ENCODE results near the gene MCTP1.

Gene MCTP1

DNA sequence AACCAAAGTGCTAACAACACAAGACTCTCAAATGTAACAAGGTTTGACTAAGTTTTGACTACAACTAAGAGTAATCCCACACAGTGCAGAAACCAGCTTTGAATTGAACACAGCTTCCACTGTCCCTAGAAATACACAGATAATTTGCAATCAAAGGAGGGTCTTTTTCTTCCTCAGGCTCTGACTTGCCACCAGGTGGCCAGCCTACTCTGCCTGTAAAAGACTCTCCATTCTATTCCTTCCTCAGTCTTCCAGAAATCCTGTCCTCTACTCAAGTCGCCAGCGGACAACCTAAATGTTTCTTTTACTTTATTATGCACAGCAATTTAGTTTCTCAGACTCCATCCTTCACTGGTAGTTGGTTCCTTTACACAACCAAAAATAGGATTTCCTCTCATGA is 32.2 kb upstream of the MCTP1 start:
- TF ChIP-seq TOX (CRISPR knock-in tag; IDR thresholded peaks at IDR 0.05; ENCODE audit: borderline replicate concordance) (no peak), TSHZ2 (CRISPR knock-in tag; IDR thresholded peaks at IDR 0.05) (no peak), BACH2 (CRISPR knock-in tag; IDR thresholded peaks at IDR 0.05; ENCODE audit: borderline replicate concordance) (no peak), ZFP3 (CRISPR knock-in tag; IDR thresholded peaks at IDR 0.05) (no peak), ZC3H10 (CRISPR knock-in tag; IDR thresholded peaks at IDR 0.05) (no peak), POU6F1 (CRISPR knock-in tag; IDR thresholded peaks at IDR 0.05; ENCODE audit: borderline replicate concordance, low read depth) (no peak), OSR1 (CRISPR knock-in tag; IDR thresholded peaks at IDR 0.05) (no peak), PPARA (CRISPR knock-in tag; IDR thresholded peaks at IDR 0.05; ENCODE audit: borderline replicate concordance) (no peak), ISL1 (CRISPR knock-in tag; IDR thresholded peaks at IDR 0.05) (no peak), ARNTL (CRISPR knock-in tag; IDR thresholded peaks at IDR 0.05; ENCODE audit: borderline replicate concordance, low read depth) (no peak), ZNF565 (CRISPR knock-in tag; conservative IDR thresholded peaks at IDR 0.05; ENCODE audit: low read depth) (no peak)
- TF ChIP-seq, protein P1, sequence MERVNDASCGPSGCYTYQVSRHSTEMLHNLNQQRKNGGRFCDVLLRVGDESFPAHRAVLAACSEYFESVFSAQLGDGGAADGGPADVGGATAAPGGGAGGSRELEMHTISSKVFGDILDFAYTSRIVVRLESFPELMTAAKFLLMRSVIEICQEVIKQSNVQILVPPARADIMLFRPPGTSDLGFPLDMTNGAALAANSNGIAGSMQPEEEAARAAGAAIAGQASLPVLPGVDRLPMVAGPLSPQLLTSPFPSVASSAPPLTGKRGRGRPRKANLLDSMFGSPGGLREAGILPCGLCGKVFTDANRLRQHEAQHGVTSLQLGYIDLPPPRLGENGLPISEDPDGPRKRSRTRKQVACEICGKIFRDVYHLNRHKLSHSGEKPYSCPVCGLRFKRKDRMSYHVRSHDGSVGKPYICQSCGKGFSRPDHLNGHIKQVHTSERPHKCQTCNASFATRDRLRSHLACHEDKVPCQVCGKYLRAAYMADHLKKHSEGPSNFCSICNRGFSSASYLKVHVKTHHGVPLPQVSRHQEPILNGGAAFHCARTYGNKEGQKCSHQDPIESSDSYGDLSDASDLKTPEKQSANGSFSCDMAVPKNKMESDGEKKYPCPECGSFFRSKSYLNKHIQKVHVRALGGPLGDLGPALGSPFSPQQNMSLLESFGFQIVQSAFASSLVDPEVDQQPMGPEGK (CRISPR knock-in tag; IDR thresholded peaks at IDR 0.05; ENCODE audit: borderline replicate concordance): no peak
- peak; percentile 64 for ATAC-seq

DNA sequence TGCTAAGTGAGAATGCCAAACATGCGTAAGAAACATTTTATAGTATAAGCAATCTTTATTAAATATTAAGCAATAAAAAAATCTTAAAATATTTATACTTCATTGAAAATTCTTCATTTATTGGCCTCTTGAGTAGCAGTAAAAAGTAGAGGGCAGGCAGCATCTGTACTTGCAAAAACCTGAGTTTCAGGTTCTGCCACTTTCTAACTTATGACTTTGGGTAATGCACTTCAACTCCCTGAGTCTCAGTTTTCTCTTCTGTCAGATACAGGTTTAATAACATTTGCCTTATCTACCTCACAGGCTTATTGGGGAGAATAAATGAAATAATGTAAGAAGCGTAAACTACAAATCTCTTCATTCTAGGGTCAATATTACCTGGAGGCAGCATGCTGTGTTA is 19.8 kb upstream of the MCTP1 start:
- ATAC-seq: no peak
- no peak for TF ChIP-seq CREB5 (CRISPR knock-in tag; IDR thresholded peaks at IDR 0.05; ENCODE audit: low read depth)
- no peak for TF ChIP-seq PPARA (CRISPR knock-in tag; IDR thresholded peaks at IDR 0.05; ENCODE audit: borderline replicate concordance)
- TF ChIP-seq BACH2 (CRISPR knock-in tag; IDR thresholded peaks at IDR 0.05; ENCODE audit: borderline replicate concordance): no peak

DNA sequence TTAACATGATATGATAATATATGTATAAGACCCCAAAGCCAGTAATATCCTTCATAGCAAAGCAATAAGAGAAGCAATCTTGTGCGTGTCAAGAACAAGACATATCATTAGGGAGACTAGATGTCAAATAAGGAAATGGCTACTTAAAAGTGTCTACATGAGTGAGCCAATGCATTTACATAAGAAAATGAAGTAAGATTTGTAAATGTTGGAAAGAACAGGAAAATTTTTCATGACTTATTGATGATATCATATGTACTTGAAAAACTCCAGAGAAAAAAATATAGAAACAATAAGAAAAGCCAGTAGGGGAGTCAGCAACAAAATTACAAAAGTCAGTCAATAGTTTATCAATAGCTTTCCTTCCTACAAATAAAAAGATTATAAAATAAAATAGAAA is 13.8 kb upstream of the MCTP1 start:
- ATAC-seq: no peak
- TF ChIP-seq ZNF70 (CRISPR knock-in tag; IDR thresholded peaks at IDR 0.05) (no peak), ESRRG (CRISPR knock-in tag; IDR thresholded peaks at IDR 0.05) (no peak), ZFP3 (CRISPR knock-in tag; IDR thresholded peaks at IDR 0.05) (no peak), TOX (CRISPR knock-in tag; IDR thresholded peaks at IDR 0.05; ENCODE audit: borderline replicate concordance) (no peak), ZNF565 (CRISPR knock-in tag; conservative IDR thresholded peaks at IDR 0.05; ENCODE audit: low read depth) (no peak), ARNTL (CRISPR knock-in tag; IDR thresholded peaks at IDR 0.05; ENCODE audit: borderline replicate concordance, low read depth) (no peak), BACH2 (CRISPR knock-in tag; IDR thresholded peaks at IDR 0.05; ENCODE audit: borderline replicate concordance) (no peak), GLIS3 (CRISPR knock-in tag; IDR thresholded peaks at IDR 0.05) (no peak), CSDC2 (CRISPR knock-in tag; IDR thresholded peaks at IDR 0.05) (no peak), ZNF8 (CRISPR knock-in tag; IDR thresholded peaks at IDR 0.05) (no peak), ISL1 (CRISPR knock-in tag; IDR thresholded peaks at IDR 0.05) (no peak), TCF4 (CRISPR knock-in tag; IDR thresholded peaks at IDR 0.05; ENCODE audit: borderline replicate concordance) (no peak), ZFP30 (CRISPR knock-in tag; IDR thresholded peaks at IDR 0.05) (no peak), CSRNP3 (CRISPR knock-in tag; IDR thresholded peaks at IDR 0.05) (no peak), SNAI2 (CRISPR knock-in tag; IDR thresholded peaks at IDR 0.05) (no peak), CREB5 (CRISPR knock-in tag; IDR thresholded peaks at IDR 0.05; ENCODE audit: low read depth) (no peak), TSHZ2 (CRISPR knock-in tag; IDR thresholded peaks at IDR 0.05) (no peak), ZC3H10 (CRISPR knock-in tag; IDR thresholded peaks at IDR 0.05) (no peak), POU6F1 (CRISPR knock-in tag; IDR thresholded peaks at IDR 0.05; ENCODE audit: borderline replicate concordance, low read depth) (no peak)

Data from SK-N-SH treated with all-trans-retinoic acid at 6 μM for 48 hours (cell line).